ENCODE results near the gene GPD2.
A peak's percentile ranks its signal among the peaks of the same experiment; 100 is the strongest.

GPD2 gene

GRCh38 chr2:156512451-156512850 lies 76.3 kb downstream of the GPD2 start:
- Histone ChIP-seq H3K4ac (ENCODE audit: low read depth in 1 of 2, low read length in 2 of 2) (no peak overlapping the region), H3K9me3 (ENCODE audit: control insufficient read depth, low read length) (no peaks in the 10 kb centered on the region), H3K23ac (ENCODE audit: low read length in 2 of 2) (no peak overlapping the region), H3K27ac (ENCODE audit: low read length, poor library complexity, severe bottlenecking) (no peak overlapping the region), H3K79me1 (replicated peaks; ENCODE audit: low read length, poor library complexity, severe bottlenecking) (peaks cover 2% of the 10 kb centered on the region), H4K91ac (ENCODE audit: low read length) (no peak overlapping the region), H3K4me3 (ENCODE audit: insufficient read depth in 1 of 2, low read depth in 1 of 2, low read length in 2 of 2) (no peak overlapping the region), H3K36me3 (ENCODE audit: control insufficient read depth in 1 of 2, insufficient read depth in 2 of 2, low read depth in 1 of 2, low read length in 2 of 2) (peaks cover 0 to 53% of the 10 kb centered on the region in 2 experiments), H2BK120ac (ENCODE audit: low read depth, low read length) (no peak overlapping the region), H4K8ac (ENCODE audit: low read length) (no peak overlapping the region), H2BK5ac (ENCODE audit: low read depth, low read length, poor library complexity, severe bottlenecking) (no peak overlapping the region), H3K9ac (ENCODE audit: low read length) (no peak overlapping the region), H2AK5ac (ENCODE audit: low read length, severe bottlenecking) (no peak overlapping the region), H3K18ac (ENCODE audit: low read depth in 1 of 2, low read length in 2 of 2) (no peak overlapping the region), H2AFZ (ENCODE audit: low read depth, low read length) (no peak overlapping the region), H2BK15ac (ENCODE audit: low read depth, poor library complexity, severe bottlenecking) (no peak overlapping the region), H3K4me2 (ENCODE audit: low read length, poor library complexity, severe bottlenecking) (no peak overlapping the region), H3K4me1 (ENCODE audit: control insufficient read depth, insufficient read depth, low read depth, low read length) (no peaks in the 10 kb centered on the region), H2BK12ac (ENCODE audit: low read length in 2 of 2) (no peak overlapping the region), H3K27me3 (ENCODE audit: control insufficient read depth in 1 of 2, insufficient read depth in 1 of 2, low read length in 2 of 2) (no peaks in the 10 kb centered on the region), H3K14ac (ENCODE audit: low read length in 2 of 2) (no peak overlapping the region)
- peak; percentile 61 for DNase-seq
- WGBS: no CpG with 5 or more reads among the region's 2 CpGs

DNA sequence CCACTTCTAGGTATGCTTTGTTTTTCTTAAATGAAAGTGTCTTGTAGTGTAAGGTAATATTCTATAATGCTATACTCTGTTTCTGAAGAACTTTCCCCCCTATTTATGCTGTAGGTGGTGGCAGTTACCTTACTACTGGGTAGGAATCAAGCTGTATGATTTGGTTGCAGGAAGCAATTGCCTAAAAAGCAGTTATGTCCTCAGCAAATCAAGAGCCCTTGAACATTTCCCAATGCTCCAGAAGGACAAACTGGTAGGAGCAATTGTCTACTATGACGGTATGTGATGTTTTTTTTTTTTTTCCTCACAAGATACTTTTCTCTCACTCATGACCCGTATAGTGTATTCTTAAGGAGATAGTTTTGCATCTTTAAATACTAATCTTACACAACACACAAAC lies 77.0 kb downstream of the GPD2 start:
- 100% methylated on average over 1 of the region's 2 CpGs for WGBS
- DNase-seq: no peak
- H3K36me3 ChIP-seq (ENCODE audit: control insufficient read depth in 1 of 2, insufficient read depth in 2 of 2, low read depth in 1 of 2, low read length in 2 of 2): peaks cover 0 to 56% of the 10 kb centered on the region in 2 experiments
- no peak overlapping the region for H4K91ac ChIP-seq (ENCODE audit: low read length)
- H3K9me3 ChIP-seq (ENCODE audit: control insufficient read depth, low read length): no peaks in the 10 kb centered on the region
- H3K14ac ChIP-seq (ENCODE audit: low read length in 2 of 2): no peak overlapping the region
- no peak overlapping the region for H2AK5ac ChIP-seq (ENCODE audit: low read length, severe bottlenecking)
- no peak overlapping the region for H2BK15ac ChIP-seq (ENCODE audit: low read depth, poor library complexity, severe bottlenecking)
- peaks cover under 1% of the 10 kb centered on the region for H3K79me1 ChIP-seq (replicated peaks; ENCODE audit: low read length, poor library complexity, severe bottlenecking)
- no peak overlapping the region for H3K4me2 ChIP-seq (ENCODE audit: low read length, poor library complexity, severe bottlenecking)
- no peak overlapping the region for H3K27ac ChIP-seq (ENCODE audit: low read length, poor library complexity, severe bottlenecking)
- no peak overlapping the region for H3K23ac ChIP-seq (ENCODE audit: low read length in 2 of 2)
- H2BK5ac ChIP-seq (ENCODE audit: low read depth, low read length, poor library complexity, severe bottlenecking): no peak overlapping the region
- H4K8ac ChIP-seq (ENCODE audit: low read length): no peak overlapping the region
- H2BK120ac ChIP-seq (ENCODE audit: low read depth, low read length): no peak overlapping the region
- H2AFZ ChIP-seq (ENCODE audit: low read depth, low read length): no peak overlapping the region
- H3K9ac ChIP-seq (ENCODE audit: low read length): no peak overlapping the region
- no peak overlapping the region for H3K4ac ChIP-seq (ENCODE audit: low read depth in 1 of 2, low read length in 2 of 2)
- no peaks in the 10 kb centered on the region for H3K27me3 ChIP-seq (ENCODE audit: control insufficient read depth in 1 of 2, insufficient read depth in 1 of 2, low read length in 2 of 2)
- no peaks in the 10 kb centered on the region for H3K4me1 ChIP-seq (ENCODE audit: control insufficient read depth, insufficient read depth, low read depth, low read length)
- no peak overlapping the region for H3K18ac ChIP-seq (ENCODE audit: low read depth in 1 of 2, low read length in 2 of 2)
- no peak overlapping the region for H2BK12ac ChIP-seq (ENCODE audit: low read length in 2 of 2)
- H3K4me3 ChIP-seq (ENCODE audit: insufficient read depth in 1 of 2, low read depth in 1 of 2, low read length in 2 of 2): no peak overlapping the region

DNA sequence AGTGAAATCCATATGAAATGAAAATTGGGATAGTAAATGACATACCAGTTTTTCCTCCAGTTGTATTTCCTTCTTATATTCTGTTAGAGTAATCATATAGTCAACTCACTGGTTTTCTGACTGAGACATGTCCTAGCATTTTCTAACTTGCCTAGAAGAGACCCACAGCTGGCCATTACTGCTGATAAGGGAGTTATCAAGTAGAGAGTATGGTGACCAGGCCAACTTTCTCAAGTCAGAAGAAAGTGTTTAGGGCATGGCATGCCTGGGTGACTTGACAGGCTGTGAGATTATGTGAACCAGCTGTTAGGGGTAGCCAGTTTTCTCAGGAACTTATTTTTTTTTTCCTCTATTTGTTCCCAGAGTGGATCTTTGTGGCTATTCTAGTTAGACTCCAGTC lies 81.2 kb downstream of the GPD2 start:
- no peak for DNase-seq
- Histone ChIP-seq H3K4me1 (ENCODE audit: control insufficient read depth, insufficient read depth, low read depth, low read length) (no peaks in the 10 kb centered on the region), H3K23ac (ENCODE audit: low read length in 2 of 2) (no peak overlapping the region), H2BK15ac (ENCODE audit: low read depth, poor library complexity, severe bottlenecking) (no peak overlapping the region), H3K9me3 (ENCODE audit: control insufficient read depth, low read length) (no peaks in the 10 kb centered on the region), H3K18ac (ENCODE audit: low read depth in 1 of 2, low read length in 2 of 2) (no peak overlapping the region), H3K4ac (ENCODE audit: low read depth in 1 of 2, low read length in 2 of 2) (no peak overlapping the region), H3K9ac (ENCODE audit: low read length) (no peak overlapping the region), H2BK12ac (ENCODE audit: low read length in 2 of 2) (no peak overlapping the region), H3K4me2 (ENCODE audit: low read length, poor library complexity, severe bottlenecking) (no peak overlapping the region), H4K91ac (ENCODE audit: low read length) (no peak overlapping the region), H3K36me3 (ENCODE audit: control insufficient read depth in 1 of 2, insufficient read depth in 2 of 2, low read depth in 1 of 2, low read length in 2 of 2) (peaks cover 3 to 54% of the 10 kb centered on the region in 2 experiments), H2BK5ac (ENCODE audit: low read depth, low read length, poor library complexity, severe bottlenecking) (no peak overlapping the region), H2AFZ (ENCODE audit: low read depth, low read length) (no peak overlapping the region), H4K8ac (ENCODE audit: low read length) (no peak overlapping the region), H3K4me3 (ENCODE audit: insufficient read depth in 1 of 2, low read depth in 1 of 2, low read length in 2 of 2) (no peak overlapping the region), H3K27me3 (ENCODE audit: control insufficient read depth in 1 of 2, insufficient read depth in 1 of 2, low read length in 2 of 2) (no peaks in the 10 kb centered on the region), H3K27ac (ENCODE audit: low read length, poor library complexity, severe bottlenecking) (no peak overlapping the region), H3K79me1 (replicated peaks; ENCODE audit: low read length, poor library complexity, severe bottlenecking) (peaks cover 6% of the 10 kb centered on the region), H3K14ac (ENCODE audit: low read length in 2 of 2) (no peak overlapping the region), H2BK120ac (ENCODE audit: low read depth, low read length) (no peak overlapping the region), H2AK5ac (ENCODE audit: low read length, severe bottlenecking) (no peak overlapping the region)

DNA sequence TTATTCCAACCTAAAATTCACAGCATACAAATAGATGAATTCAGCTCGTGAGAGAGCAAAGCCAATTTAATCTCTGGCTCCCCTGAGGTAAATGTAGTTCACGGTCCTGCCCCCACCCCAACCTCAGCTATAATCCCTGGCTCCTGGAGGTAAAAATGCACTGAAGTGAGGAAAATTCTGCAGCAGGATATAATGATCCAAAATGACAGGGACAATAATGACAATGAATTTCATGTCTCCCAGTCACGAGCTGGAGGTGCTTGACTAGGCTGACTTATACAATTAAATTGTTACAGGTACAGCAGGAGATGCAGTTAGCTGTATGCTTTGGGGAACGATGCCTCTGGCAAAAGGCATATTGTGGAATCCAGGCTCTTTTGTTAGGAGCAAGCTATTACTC lies 82.0 kb downstream of the GPD2 start:
- Histone ChIP-seq H4K8ac (ENCODE audit: low read length) (no peak overlapping the region), H3K79me1 (replicated peaks; ENCODE audit: low read length, poor library complexity, severe bottlenecking) (peaks cover 6% of the 10 kb centered on the region), H2BK12ac (ENCODE audit: low read length in 2 of 2) (no peak overlapping the region), H3K36me3 (ENCODE audit: control insufficient read depth in 1 of 2, insufficient read depth in 2 of 2, low read depth in 1 of 2, low read length in 2 of 2) (peaks cover 3 to 47% of the 10 kb centered on the region in 2 experiments), H3K23ac (ENCODE audit: low read length in 2 of 2) (no peak overlapping the region), H3K18ac (ENCODE audit: low read depth in 1 of 2, low read length in 2 of 2) (no peak overlapping the region), H3K4me2 (ENCODE audit: low read length, poor library complexity, severe bottlenecking) (no peak overlapping the region), H3K4ac (ENCODE audit: low read depth in 1 of 2, low read length in 2 of 2) (no peak overlapping the region), H3K14ac (ENCODE audit: low read length in 2 of 2) (no peak overlapping the region), H3K4me1 (ENCODE audit: control insufficient read depth, insufficient read depth, low read depth, low read length) (no peaks in the 10 kb centered on the region), H2AFZ (ENCODE audit: low read depth, low read length) (no peak overlapping the region), H3K27ac (ENCODE audit: low read length, poor library complexity, severe bottlenecking) (no peak overlapping the region), H2BK120ac (ENCODE audit: low read depth, low read length) (no peak overlapping the region), H3K4me3 (ENCODE audit: insufficient read depth in 1 of 2, low read depth in 1 of 2, low read length in 2 of 2) (no peak overlapping the region), H3K27me3 (ENCODE audit: control insufficient read depth in 1 of 2, insufficient read depth in 1 of 2, low read length in 2 of 2) (no peaks in the 10 kb centered on the region), H3K9ac (ENCODE audit: low read length) (no peak overlapping the region), H3K9me3 (ENCODE audit: control insufficient read depth, low read length) (no peaks in the 10 kb centered on the region), H2BK5ac (ENCODE audit: low read depth, low read length, poor library complexity, severe bottlenecking) (no peak overlapping the region), H2AK5ac (ENCODE audit: low read length, severe bottlenecking) (no peak overlapping the region), H4K91ac (ENCODE audit: low read length) (no peak overlapping the region), H2BK15ac (ENCODE audit: low read depth, poor library complexity, severe bottlenecking) (no peak overlapping the region)
- no peak for DNase-seq
- 91% methylated on average over 3 of the region's 4 CpGs for WGBS

All from mesenchymal stem cell (in vitro differentiated cells and primary cell).